Right lobe of liver (tissue), 6 donors: ENCODE measurements around the gene GIPC2. TPM values are rescaled to one million over a fixed set of nuclear protein-coding genes. Genes with fewer than 3 reads are reported as not detected.

ENCODE experiments used
- ATAC-seq, 4 donors: fragments of 200-7000 bp; cut with Tn5 transposase; one replicate each; pipeline ENCODE4 v1.9.1; 2020; ENCODE audit warnings: mild to moderate bottlenecking in 4 of 4, moderate library complexity in 4 of 4
- DNase-seq, 3 donors: peaks; one replicate each; pipeline ENCODE4 v3.0.0-alpha.2; 2020
- H3K27ac ChIP-seq, 3 donors: fragments of 200-600 bp; one replicate each; pipeline ENCODE4 v1.8.0; 2022
- H3K27me3 ChIP-seq, 2 donors: fragments of 200-600 bp; one replicate each; pipeline ENCODE4 v1.8.0; 2022
- H3K36me3 ChIP-seq, 4 donors: fragments of 200-600 bp; sonication (generic) in 1 of 4; one replicate each; pipeline versions ENCODE4 v1.5.1 to v1.8.0; 2017 to 2022; ENCODE audit warnings: control low read depth in 1 of 4
- H3K4me1 ChIP-seq, 4 donors: fragments of 200-600 bp; sonication (generic) in 1 of 4; one replicate each; pipeline versions ENCODE4 v1.5.1 to v1.8.0; 2017 to 2022; ENCODE audit warnings: control low read depth in 1 of 4
- H3K4me3 ChIP-seq, 3 donors: fragments of 200-600 bp; one replicate each; pipeline ENCODE4 v1.8.0; 2022
- H3K9me3 ChIP-seq, 4 donors: fragments of 200-600 bp; sonication (generic) in 1 of 4; one replicate each; pipeline versions ENCODE4 v1.5.1 to v1.8.0; 2017 to 2022; ENCODE audit warnings: control low read depth in 1 of 4
- POLR2A ChIP-seq: fragments of 450-650 bp; IDR thresholded peaks from one replicate; pipeline ENCODE4 v1.6.1; 2017; ENCODE audit warnings: antibody characterized with exemption, mild to moderate bottlenecking
- WGBS: methylation state at CpG from one replicate; pipeline ENCODE4 v1.1.6; 2018; ENCODE audit warnings: low coverage, low lambda C conversion rate; ENCODE audit not compliant: insufficient coverage; ENCODE audit errors: missing lambda C conversion rate; 5-methylcytosine and 5-hydroxymethylcytosine counted together
- intact Hi-C, 2 donors: fragments of 100-400 bp; cut with DNase I; formaldehyde crosslinking; loops; one replicate each; pipeline versions ENCODE4 v1.11.2 to v1.14.1; 2022
- total RNA-seq, 6 experiments: library from RNA; depleted of rRNA in 2 of 6; stranded (reverse); fragments of >200 nt in 2 of 6; fragmentation: NEBNext Ultra II Directional in 3 of 6; extraction: Animal tissue kit (Norgen Biotek cat#: 25700) in 3 of 6; gene quantifications; one replicate each; pipeline versions ENCODE4 v1.1.0 to v1.2.4, GENCODE V29; 2016 to 2023
- TF ChIP-seq, protein P1 (sequence below), 4 donors: fragments of 200-600 bp in 3 of 4; fragments of 450-650 bp in 1 of 4; IDR thresholded peaks; one replicate each; pipeline versions ENCODE4 v1.5.1 to v1.8.0; 2016 to 2022; ENCODE audit warnings: antibody characterized with exemption in 4 of 4, mild to moderate bottlenecking in 2 of 4
- donor health status: DM: no; HTN: yes; CAD: no.
- donor health status: DM: no; HTN: no; CAD: no.
- donor health status: DM: no; HTN: no; CAD: no.
- donor health status: DM: no; HTN: yes; CAD: no.
- donor health status: DM: no; HTN: yes; CAD: no.

The GIPC2 gene
- total RNA-seq, 6 experiments from 2014 or later = 4.7 to 9.8 (median 7.0) TPM

- ATAC-seq (no peak), DNase-seq (no peak)
- TF ChIP-seq, protein P1, sequence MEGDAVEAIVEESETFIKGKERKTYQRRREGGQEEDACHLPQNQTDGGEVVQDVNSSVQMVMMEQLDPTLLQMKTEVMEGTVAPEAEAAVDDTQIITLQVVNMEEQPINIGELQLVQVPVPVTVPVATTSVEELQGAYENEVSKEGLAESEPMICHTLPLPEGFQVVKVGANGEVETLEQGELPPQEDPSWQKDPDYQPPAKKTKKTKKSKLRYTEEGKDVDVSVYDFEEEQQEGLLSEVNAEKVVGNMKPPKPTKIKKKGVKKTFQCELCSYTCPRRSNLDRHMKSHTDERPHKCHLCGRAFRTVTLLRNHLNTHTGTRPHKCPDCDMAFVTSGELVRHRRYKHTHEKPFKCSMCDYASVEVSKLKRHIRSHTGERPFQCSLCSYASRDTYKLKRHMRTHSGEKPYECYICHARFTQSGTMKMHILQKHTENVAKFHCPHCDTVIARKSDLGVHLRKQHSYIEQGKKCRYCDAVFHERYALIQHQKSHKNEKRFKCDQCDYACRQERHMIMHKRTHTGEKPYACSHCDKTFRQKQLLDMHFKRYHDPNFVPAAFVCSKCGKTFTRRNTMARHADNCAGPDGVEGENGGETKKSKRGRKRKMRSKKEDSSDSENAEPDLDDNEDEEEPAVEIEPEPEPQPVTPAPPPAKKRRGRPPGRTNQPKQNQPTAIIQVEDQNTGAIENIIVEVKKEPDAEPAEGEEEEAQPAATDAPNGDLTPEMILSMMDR (IDR thresholded peaks at IDR 0.05) = no peak
- no peak for TF ChIP-seq POLR2A
- Histone ChIP-seq H3K4me3 (no peak overlapping the region), H3K9me3 (no peaks in the 10 kb centered on the region), H3K27me3 (no peaks in the 10 kb centered on the region), H3K4me1 (no peaks in the 10 kb centered on the region), H3K27ac (no peak overlapping the region), H3K36me3 (no peaks in the 10 kb centered on the region)
- intact Hi-C loops = no loop called here
These were observed 122.5 kb downstream of the GIPC2 start for GRCh38 chr1:78168306-78168705.

DNA sequence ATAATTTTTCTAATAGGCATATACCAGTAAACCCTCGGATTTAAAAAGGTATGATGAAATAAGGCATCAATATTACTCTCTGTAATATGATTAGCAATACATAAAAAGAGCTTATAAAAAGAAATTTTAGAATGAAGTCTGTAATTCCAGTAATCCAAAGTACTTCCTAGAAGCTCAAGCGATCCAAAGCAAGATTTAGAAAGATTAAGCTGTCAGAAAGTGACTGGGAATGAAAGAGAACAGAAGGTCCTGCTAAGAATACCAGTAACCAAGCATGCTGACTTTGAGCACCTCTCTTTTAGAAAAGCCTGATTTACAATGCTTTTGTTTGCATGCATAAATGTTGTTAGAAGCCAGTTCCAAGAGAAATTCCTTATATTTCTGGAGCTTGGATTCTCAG lies 125.1 kb downstream of the GIPC2 start:
- Histone ChIP-seq H3K27me3 (no peaks in the 10 kb centered on the region), H3K27ac (no peak overlapping the region), H3K36me3 (no peaks in the 10 kb centered on the region), H3K4me1 (no peaks in the 10 kb centered on the region), H3K4me3 (no peak overlapping the region), H3K9me3 (no peaks in the 10 kb centered on the region)
- WGBS = 60% methylated on average over 1 of the region's 2 CpGs
- intact Hi-C loops = no loop called here
- DNase-seq (no peak), ATAC-seq (no peak)
- TF ChIP-seq, protein P1 (IDR thresholded peaks at IDR 0.05) = no peak
- no peak for TF ChIP-seq POLR2A

DNA sequence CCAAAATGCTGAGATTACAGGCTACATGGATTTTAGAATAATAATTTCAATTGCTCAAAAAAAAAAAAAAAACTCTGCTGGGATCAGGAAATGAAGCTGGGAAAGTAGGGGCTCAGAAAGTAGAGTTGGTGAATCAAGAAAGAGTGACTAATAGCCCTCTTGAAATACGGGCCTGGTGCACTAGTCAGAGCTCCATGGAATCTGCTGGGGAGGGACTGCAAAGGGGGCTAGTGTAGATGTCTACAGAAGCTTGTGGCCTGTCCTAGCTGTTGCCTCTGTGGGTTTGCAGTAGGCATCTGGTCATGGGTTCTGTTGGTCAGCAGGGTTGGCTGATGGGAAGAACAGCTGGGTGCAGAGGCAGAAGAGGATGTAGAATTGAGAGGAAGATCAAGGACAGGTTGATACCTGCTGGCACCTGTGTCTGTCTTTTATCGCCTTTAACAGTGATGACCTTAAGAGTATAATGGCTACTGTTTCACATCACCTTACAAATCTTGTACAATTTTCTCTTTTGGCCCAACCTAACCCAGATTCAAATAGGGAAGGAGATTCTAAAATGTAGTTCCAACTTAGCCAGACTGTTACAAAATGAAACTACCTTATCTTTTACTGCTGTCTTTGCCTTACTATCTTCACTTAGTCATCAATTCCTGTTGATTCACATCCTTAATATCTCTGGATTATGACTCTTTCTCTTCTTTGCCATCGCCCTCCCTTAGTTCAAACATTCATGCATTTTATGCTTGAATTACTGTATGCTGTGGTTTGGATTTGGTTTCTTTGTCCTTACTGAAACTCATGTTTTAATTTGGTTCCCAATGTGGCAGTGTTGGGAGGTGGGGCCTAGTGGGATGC lies 126.2 kb downstream of the GIPC2 start:
- 98% methylated on average over 3 of the region's 3 CpGs for WGBS
- no peak for DNase-seq
- no peak for ATAC-seq
- H3K27me3 ChIP-seq = no peaks in the 10 kb centered on the region
- intact Hi-C loops = no loop called here
- no peaks in the 10 kb centered on the region for H3K36me3 ChIP-seq
- no peaks in the 10 kb centered on the region for H3K4me1 ChIP-seq
- H3K4me3 ChIP-seq = no peak overlapping the region
- no peak overlapping the region for H3K27ac ChIP-seq
- TF ChIP-seq POLR2A = no peak
- TF ChIP-seq, protein P1 (IDR thresholded peaks at IDR 0.05) = no peak
- H3K9me3 ChIP-seq = no peaks in the 10 kb centered on the region

GRCh38 chr1:78176448-78176847 lies 130.7 kb downstream of the GIPC2 start:
- H3K27me3 ChIP-seq = no peaks in the 10 kb centered on the region
- no peaks in the 10 kb centered on the region for H3K4me1 ChIP-seq
- intact Hi-C loops = no loop called here
- H3K27ac ChIP-seq = no peak overlapping the region
- 93% methylated on average over 2 of the region's 3 CpGs for WGBS
- TF ChIP-seq, protein P1 (IDR thresholded peaks at IDR 0.05) = no peak
- no peak for TF ChIP-seq POLR2A
- DNase-seq (no peak), ATAC-seq (no peak)
- H3K9me3 ChIP-seq = no peaks in the 10 kb centered on the region
- no peaks in the 10 kb centered on the region for H3K36me3 ChIP-seq
- H3K4me3 ChIP-seq = no peak overlapping the region
